GM12874 (cell line): ENCODE data around the gene PGAM5.

Experiments used
- TF ChIP-seq, protein P1 (sequence below): IDR thresholded peaks from 2 replicates; pipeline ENCODE4 v1.5.1; 2011; ENCODE audit warnings: low read depth, mild to moderate bottlenecking, control low read depth, low read length, moderate library complexity; ENCODE audit not compliant: insufficient read depth

PGAM5 gene

DNA sequence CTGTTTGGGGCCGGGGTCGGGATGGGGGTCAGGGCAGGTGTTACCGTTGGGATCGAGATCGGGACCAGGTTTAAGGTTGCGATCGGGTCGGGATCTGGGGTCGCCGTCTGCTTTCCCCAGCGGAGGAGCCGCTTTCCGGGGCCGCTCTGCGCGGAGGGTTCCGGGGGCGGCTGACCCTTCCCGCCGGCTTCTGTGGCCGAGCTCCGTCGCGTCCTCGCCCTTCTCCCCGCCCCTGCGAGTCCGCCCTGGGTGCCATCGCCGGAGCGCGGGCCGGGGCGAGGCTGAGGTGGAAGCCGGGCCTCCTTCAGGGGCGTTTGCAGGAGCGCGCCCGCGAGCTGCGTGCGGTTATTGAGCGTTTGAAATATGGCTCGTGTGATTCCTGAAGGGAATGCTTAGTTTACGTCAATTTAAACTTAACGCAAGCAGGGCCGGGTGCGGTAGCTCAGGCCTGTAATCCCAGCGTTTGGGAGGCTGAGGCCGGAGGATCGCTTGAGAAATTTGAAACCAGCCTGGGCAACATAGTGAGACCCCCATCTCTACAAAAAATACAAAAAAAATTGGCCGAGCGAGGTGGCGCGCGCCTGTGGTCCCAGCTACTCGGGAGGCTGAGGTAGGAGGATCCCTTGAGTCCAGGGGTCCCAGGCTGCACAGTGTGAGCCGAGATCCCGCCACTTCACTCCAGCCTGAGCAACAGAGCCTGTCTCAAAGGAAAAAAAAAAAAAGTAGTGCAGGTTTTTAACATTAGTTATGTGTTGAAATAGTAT is 620 bp downstream of the PGAM5 start:
- TF ChIP-seq, protein P1, sequence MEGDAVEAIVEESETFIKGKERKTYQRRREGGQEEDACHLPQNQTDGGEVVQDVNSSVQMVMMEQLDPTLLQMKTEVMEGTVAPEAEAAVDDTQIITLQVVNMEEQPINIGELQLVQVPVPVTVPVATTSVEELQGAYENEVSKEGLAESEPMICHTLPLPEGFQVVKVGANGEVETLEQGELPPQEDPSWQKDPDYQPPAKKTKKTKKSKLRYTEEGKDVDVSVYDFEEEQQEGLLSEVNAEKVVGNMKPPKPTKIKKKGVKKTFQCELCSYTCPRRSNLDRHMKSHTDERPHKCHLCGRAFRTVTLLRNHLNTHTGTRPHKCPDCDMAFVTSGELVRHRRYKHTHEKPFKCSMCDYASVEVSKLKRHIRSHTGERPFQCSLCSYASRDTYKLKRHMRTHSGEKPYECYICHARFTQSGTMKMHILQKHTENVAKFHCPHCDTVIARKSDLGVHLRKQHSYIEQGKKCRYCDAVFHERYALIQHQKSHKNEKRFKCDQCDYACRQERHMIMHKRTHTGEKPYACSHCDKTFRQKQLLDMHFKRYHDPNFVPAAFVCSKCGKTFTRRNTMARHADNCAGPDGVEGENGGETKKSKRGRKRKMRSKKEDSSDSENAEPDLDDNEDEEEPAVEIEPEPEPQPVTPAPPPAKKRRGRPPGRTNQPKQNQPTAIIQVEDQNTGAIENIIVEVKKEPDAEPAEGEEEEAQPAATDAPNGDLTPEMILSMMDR: no peak

DNA sequence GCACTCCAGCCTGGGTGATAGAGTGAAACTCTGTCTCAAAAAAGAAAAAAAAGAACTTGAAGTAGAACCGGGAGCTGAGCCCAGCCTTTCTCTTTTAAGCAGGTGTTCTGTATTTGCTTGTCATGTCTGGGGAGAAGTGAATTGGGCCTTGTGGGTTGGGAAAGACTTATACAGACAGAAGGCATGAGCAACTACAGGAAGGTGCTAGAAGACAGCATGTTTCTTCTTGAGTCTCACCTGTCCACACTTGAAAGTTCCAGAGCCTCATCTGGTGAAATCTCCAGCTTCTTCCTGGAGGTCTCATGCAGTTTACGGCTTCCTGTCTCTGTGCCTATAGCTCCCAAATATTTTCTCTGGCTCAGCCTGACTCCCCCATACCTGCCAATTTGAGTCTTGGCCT is 2.5 kb downstream of the PGAM5 start:
- TF ChIP-seq, protein P1: no peak

DNA sequence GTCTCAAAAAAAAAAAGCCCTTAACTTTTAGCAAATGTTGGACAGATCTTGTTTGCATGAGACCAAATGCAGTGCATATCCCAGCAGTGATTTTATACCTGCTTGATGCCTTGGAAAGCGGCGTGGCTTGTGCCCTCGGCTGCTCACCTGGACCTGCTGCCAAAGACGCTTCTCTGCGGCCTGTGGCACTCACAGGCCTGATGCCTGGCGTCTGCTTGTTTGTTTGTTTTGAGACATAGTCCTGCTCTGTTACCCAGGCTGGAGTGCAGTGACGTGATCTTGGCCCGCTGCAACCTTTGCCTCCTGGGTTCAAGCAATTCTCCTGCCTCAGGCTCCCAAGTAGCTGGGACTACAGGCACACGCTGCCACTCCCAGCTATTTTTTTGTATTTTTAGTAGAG is 5.2 kb downstream of the PGAM5 start:
- TF ChIP-seq, protein P1: no peak

DNA sequence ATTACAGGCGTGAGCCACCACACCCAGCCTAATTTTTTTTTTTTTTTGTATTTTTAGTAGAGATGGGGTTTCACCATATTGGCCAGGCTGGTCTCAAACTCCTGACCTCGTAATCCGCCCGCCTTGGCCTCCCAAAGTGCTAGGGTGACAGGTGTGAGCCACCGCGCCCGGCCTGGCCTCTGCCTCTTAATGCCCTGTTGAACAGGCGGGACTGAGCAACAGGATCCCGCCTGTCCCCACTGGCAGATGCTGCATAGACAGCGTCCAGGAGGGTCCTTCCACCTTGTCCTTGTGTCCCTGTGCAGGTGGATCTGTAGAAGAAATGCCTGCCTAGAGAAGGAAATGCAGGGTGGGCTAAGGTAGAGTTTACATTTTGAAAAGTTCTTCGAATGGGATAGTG is 5.7 kb downstream of the PGAM5 start:
- TF ChIP-seq, protein P1: no peak

DNA sequence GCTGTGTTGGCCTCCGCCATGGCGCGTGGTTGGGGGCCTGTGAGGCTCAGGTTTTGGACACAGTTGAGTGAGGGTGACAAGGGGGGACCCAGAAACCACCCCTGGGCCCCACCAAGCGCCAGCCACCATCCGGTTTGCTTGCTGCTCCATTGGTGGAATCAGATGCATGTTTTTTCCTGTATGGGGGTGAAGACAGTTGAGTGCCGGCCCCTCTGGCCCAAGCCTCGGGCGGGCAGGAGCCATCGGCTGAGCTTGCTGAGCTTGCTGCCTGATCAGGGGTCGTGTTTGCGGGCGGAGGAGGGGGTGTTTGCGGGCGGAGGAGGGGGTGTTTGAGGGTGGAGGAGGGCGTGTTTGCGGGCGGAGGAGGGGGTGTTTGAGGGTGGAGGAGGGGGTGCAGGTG is 6.4 kb downstream of the PGAM5 start:
- TF ChIP-seq, protein P1: no peak

DNA sequence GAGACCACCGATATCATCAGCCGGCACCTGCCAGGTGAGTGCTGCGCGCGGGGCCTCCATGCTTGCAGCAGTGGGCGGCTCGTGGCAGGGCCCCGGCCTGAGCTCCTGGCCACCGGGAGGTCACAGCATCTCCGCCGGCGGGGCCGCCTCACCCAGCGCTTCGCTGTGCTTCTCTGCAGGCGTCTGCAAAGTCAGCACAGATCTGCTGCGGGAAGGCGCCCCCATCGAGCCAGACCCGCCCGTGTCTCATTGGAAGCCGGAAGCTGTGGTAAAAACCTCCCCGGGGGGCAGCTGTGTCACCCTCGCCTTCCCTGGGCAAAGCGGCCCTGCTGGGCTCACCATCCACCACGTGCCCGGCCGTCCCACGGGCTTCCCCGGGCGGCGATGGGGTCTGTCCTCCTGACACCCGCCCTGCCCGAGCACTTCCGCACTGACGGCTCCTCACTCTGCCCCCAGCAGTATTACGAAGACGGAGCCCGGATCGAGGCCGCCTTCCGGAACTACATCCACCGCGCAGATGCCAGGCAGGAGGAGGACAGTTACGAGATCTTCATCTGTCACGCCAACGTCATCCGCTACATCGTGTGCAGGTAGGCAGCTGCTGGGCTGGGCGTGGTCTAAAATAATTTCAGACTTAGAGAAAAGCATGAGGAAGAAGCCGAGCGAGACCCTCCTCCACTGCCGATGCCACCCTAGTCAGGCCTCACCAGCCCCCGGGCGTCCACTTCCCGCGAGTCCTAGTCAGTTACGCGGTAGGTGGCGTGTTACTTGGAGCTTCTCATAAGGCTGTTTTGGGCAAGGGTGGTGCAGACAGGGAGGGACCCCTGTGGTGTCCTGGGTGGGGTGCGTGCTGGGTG is 7.1 kb downstream of the PGAM5 start:
- TF ChIP-seq, protein P1: no peak

DNA sequence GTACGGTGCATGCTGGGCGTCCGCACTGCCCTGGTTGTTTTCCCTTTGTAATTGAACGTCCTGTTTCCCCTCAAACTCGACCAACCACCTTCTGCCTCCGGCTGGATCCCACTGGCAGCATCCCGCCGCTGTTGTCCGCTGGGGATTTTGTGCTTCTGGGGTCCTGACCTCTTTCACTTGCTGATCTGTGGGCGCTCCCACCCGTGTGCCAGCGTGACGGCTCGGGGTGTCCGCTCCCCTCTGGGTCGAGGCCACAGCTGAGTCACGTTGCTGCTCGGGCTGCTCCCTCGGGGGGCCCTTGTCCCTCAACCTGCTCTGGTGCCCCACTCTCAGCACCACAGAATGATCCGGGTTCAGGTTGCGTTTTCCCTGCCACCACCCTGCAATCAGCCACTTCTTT is 8.0 kb downstream of the PGAM5 start:
- TF ChIP-seq, protein P1: no peak
